Prostate gland (tissue), 2 donors: Measurements from ENCODE around the gene BTG4. TPM values are rescaled to one million over a fixed set of nuclear protein-coding genes. Genes with fewer than 3 reads are reported as not detected.

ENCODE experiments used
- DNase-seq: peaks from one replicate; pipeline ENCODE4 v3.0.0-alpha.2; 2019; ENCODE audit warnings: low spot score
- H3K27ac ChIP-seq, 2 donors: fragments of 200-600 bp; sonication (generic); 2 replicates each; pipeline ENCODE4 v1.5.1; 2017 to 2019
- H3K27me3 ChIP-seq: fragments of 200-600 bp; sonication (generic); replicated peaks from 2 replicates; pipeline ENCODE4 v1.5.1; 2019; ENCODE audit not compliant: insufficient read depth
- H3K36me3 ChIP-seq, 2 donors: fragments of 200-600 bp; sonication (generic); 1 replicate in 1 of 2; 2 replicates in 1 of 2; pipeline versions ENCODE4 v1.5.1 to v1.8.1; 2017 to 2019
- H3K4me1 ChIP-seq: fragments of 200-600 bp; sonication (generic); replicated peaks from 2 replicates; pipeline ENCODE4 v1.5.1; 2019
- H3K4me3 ChIP-seq, 2 donors: fragments of 200-600 bp; sonication (generic); 2 replicates each; pipeline ENCODE4 v1.5.1; 2017 to 2019
- H3K9me3 ChIP-seq: fragments of 200-600 bp; sonication (generic); 2 replicates; pipeline ENCODE4 v1.5.1; 2017
- POLR2A ChIP-seq: fragments of 450-650 bp; IDR thresholded peaks from one replicate; pipeline ENCODE4 v1.6.1; 2016; ENCODE audit warnings: antibody characterized with exemption, mild to moderate bottlenecking
- POLR2AphosphoS5 ChIP-seq: sonication (generic); formaldehyde crosslinking; IDR thresholded peaks from one replicate; pipeline ENCODE4 v1.6.1; 2017; ENCODE audit warnings: antibody characterized with exemption
- WGBS: methylation state at CpG from one replicate; pipeline ENCODE4 v1.1.5; 2018; 5-methylcytosine and 5-hydroxymethylcytosine counted together
- intact Hi-C: fragments of 100-400 bp; cut with DNase I; formaldehyde crosslinking; loops from one replicate; pipeline ENCODE4 v1.14.2; 2022
- total RNA-seq, 2 donors: library from RNA; depleted of rRNA; stranded (reverse); fragments of >200 nt; gene quantifications; one replicate each; pipeline ENCODE4 v1.1.0, GENCODE V29; 2016
- TF ChIP-seq, protein P1 (sequence below), 4 experiments: fragments of 200-600 bp in 2 of 4; fragments of 450-650 bp in 2 of 4; sonication (generic) in 2 of 4; IDR thresholded peaks; 1 replicate in 3 of 4; 2 replicates in 1 of 4; pipeline ENCODE4 v1.5.1; 2016 to 2019; ENCODE audit warnings: antibody characterized with exemption in 4 of 4, mild to moderate bottlenecking in 2 of 4, moderate library complexity in 2 of 4

Gene BTG4
- total RNA-seq, 2 donors from 2014 or later, result 3.3 TPM; not detected in 1

DNA sequence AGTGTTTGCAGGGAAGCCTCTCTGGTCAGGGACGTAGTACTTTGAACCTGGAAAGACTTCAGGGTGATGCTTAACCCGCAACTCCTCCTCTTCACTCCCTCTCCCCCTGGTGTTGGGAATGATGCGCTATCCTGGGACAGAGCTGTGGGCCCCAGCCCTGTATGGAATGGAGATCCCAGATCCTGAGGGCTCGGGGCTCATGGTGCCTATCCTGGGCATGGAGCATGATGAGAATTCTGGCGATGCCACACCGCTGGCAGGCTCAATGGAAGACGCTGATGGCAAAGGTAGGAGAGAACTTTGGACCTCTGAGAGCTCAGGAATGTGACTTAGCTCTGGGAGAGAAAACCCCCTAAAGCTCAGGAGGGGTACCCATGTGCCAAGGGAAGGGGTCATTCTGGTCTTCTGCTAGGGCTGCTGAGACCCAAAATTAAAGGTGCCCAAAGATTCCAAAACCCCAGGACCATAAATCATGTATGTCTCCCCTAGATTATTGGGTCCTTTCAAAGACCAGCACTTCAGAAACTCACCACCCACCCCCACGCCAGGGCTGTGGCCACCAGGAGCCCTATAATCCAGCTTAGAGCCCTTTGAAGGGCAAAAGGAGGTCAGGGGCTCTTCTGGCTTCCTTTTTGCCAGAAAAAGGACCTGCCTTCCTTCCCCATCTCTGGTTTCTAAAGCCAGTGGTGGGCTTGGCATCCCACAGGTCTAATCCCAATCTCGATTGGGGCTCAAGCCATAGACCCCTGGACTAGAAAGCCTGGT lies 52.5 kb downstream of the BTG4 start:
- intact Hi-C loops, result no loop called here
- no peak overlapping the region for H3K4me3 ChIP-seq
- TF ChIP-seq POLR2A (no peak), POLR2AphosphoS5 (no peak)
- TF ChIP-seq, protein P1, sequence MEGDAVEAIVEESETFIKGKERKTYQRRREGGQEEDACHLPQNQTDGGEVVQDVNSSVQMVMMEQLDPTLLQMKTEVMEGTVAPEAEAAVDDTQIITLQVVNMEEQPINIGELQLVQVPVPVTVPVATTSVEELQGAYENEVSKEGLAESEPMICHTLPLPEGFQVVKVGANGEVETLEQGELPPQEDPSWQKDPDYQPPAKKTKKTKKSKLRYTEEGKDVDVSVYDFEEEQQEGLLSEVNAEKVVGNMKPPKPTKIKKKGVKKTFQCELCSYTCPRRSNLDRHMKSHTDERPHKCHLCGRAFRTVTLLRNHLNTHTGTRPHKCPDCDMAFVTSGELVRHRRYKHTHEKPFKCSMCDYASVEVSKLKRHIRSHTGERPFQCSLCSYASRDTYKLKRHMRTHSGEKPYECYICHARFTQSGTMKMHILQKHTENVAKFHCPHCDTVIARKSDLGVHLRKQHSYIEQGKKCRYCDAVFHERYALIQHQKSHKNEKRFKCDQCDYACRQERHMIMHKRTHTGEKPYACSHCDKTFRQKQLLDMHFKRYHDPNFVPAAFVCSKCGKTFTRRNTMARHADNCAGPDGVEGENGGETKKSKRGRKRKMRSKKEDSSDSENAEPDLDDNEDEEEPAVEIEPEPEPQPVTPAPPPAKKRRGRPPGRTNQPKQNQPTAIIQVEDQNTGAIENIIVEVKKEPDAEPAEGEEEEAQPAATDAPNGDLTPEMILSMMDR (IDR thresholded peaks at IDR 0.05), result no peak
- H3K36me3 ChIP-seq, result no peaks in the 10 kb centered on the region
- DNase-seq, result no peak
- WGBS, result 94% methylated on average over 9 of the region's 9 CpGs
- no peak overlapping the region for H3K27ac ChIP-seq
- no peaks in the 10 kb centered on the region for H3K27me3 ChIP-seq
- H3K4me1 ChIP-seq, result no peaks in the 10 kb centered on the region
- H3K9me3 ChIP-seq, result no peaks in the 10 kb centered on the region

DNA sequence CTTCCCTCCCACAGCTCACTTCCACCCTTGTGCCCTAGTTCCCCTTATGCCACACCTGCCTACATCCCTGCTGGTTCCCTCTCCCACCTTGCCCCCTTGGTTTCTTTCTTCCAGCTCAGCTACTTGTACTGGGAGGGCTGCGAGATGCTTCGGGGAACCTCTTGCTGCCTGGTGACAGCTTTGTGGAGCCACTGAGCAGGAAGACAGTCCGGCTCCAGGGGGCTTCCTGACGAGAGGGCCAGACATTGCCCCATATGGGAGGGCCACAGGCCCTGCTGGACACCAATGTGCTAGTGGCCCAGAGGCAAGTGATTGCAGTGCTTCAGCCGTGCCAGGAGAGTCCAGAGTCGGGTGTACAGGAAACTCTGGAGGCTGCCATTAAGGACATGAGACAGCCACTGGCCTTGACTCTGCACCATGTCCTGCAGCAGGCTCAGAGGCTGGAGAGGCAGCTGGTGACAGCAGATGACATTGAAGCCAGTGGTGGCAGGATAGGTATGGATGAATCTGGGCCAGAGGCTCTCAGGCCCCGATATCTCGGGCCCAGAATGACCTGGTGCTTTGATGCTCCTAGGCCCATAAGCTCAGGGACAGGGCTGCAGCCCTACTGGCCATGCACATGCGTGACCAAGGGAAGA lies 54.3 kb downstream of the BTG4 start:
- H3K27ac ChIP-seq, result no peak overlapping the region
- DNase-seq, result no peak
- TF ChIP-seq, protein P1 (IDR thresholded peaks at IDR 0.05), result no peak
- TF ChIP-seq POLR2A, result no peak
- TF ChIP-seq POLR2AphosphoS5, result no peak
- no peak overlapping the region for H3K4me3 ChIP-seq
- intact Hi-C loops, result no loop called here
- H3K27me3 ChIP-seq, result no peaks in the 10 kb centered on the region
- WGBS, result 91% methylated on average over 9 of the region's 9 CpGs
- no peaks in the 10 kb centered on the region for H3K36me3 ChIP-seq
- no peaks in the 10 kb centered on the region for H3K9me3 ChIP-seq
- no peaks in the 10 kb centered on the region for H3K4me1 ChIP-seq

DNA sequence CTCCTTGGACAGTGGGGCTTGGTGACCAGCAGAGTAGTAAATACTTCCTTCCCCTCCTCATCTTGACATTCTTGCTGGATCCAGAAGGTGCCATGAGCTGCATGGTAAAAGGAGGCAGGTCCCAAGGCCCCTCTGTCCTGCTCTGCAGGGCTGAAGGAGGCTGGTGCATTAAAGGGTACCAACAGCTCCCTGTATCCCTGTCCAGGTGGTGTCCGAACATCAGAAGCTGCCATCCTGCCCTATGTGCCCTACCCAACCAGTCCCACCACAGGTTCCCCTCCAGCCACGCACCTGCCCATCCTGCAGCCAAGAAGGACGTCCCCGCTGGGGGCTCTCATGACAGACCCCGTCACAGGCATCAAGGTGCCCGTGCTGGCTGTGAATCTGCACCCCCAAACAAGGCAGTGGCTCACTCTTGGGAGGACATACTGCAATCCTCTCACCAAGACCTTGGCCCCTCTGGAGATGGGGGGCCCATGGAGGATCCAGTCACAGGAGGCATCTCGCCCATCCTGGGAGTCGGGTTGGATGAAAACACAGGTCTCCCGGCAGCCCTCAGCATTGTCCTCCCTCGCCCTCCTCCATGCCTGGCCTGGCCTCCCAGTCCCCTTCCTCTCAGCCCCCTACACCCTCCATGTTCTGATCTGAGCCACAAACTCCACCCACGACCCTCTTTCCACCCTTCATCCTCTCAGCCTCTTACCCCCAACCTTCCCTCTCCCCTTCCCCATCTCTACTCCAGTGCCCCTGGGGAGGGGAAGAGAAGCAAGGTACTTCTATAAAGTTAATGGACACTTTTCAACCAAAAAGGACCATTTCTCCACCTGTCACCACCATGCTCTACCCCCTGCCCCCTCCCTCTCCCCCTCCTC lies 55.1 kb downstream of the BTG4 start:
- H3K27me3 ChIP-seq, result no peaks in the 10 kb centered on the region
- H3K9me3 ChIP-seq, result no peaks in the 10 kb centered on the region
- 94% methylated on average over 11 of the region's 11 CpGs for WGBS
- no peaks in the 10 kb centered on the region for H3K4me1 ChIP-seq
- no peak for TF ChIP-seq POLR2AphosphoS5
- no peak for TF ChIP-seq POLR2A
- TF ChIP-seq, protein P1 (IDR thresholded peaks at IDR 0.05), result no peak
- H3K4me3 ChIP-seq, result no peak overlapping the region
- no peak overlapping the region for H3K27ac ChIP-seq
- no peaks in the 10 kb centered on the region for H3K36me3 ChIP-seq
- intact Hi-C loops, result no loop called here
- no peak for DNase-seq

DNA sequence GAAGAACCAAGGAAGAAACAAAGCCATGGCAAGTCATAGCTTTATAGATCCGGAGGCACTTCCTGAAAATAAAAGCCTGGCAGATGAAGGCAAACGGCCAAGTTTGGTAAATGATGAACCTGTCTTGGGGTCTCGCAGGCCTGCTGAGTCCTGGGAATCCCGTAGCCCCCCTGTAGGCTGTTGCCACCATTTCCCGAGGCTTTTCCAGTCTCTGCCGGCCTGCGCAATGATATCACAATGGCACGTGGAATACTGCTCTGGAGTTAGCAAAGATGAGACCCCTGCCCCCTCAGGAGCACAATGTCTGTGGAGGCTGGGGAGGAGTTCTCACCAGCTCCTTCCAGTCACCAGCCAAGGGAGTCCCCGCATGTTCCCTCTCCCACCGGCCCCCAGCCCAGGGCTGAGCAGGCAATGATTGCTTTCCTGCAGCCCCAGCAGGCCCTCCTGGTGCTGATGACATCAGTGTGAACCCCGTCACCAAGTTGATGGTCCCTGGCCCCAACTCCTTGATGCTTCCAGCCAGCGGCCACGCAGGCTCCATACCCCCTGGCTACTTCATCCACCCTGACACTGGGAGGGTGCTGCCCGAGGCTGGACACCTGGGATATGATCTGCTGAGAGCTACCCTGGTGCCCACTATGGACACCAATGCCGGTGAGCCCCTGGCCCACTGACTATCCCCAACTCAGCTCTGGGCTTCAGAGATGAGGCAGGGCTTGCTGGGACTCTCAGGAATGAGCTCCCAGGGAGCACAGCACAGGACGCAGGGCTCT lies 55.9 kb downstream of the BTG4 start:
- H3K36me3 ChIP-seq, result no peaks in the 10 kb centered on the region
- no peaks in the 10 kb centered on the region for H3K4me1 ChIP-seq
- intact Hi-C loops, result no loop called here
- DNase-seq, result no peak
- H3K4me3 ChIP-seq, result no peak overlapping the region
- WGBS, result 86% methylated on average over 16 of the region's 16 CpGs
- TF ChIP-seq, protein P1 (IDR thresholded peaks at IDR 0.05), result no peak
- TF ChIP-seq POLR2A (no peak), POLR2AphosphoS5 (no peak)
- no peaks in the 10 kb centered on the region for H3K9me3 ChIP-seq
- H3K27me3 ChIP-seq, result no peaks in the 10 kb centered on the region
- H3K27ac ChIP-seq, result no peak overlapping the region
